HG03060 (cell line): ENCODE measurements around the gene ABL2.

Source experiments
- ATAC-seq: cut with Tn5 transposase; IDR thresholded peaks from one replicate; pipeline ENCODE4 v1.9.1; 2021; ENCODE audit warnings: low read depth, moderate number of reproducible peaks; ENCODE audit not compliant: unreplicated experiment

ABL2 gene

DNA sequence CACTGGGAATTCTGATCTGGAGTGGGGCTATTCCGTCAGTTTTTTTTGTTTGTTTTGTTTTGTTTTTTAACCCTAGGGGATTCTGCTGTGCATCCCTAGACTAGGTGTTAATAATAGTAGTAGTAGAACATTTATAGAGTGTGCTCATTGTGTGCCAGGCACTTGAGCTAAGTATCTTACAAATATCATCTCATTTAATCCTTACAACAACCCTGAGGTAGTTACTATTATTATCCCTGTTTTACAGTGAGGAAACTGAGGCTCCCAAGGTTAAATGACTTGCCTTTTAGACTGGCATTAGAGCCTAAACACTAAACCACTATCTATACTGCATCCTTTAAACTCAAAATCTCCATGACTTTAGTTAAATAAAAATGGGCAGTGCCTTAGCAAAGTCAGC, 125.5 kb downstream of the ABL2 start:
- ATAC-seq, result no peak

DNA sequence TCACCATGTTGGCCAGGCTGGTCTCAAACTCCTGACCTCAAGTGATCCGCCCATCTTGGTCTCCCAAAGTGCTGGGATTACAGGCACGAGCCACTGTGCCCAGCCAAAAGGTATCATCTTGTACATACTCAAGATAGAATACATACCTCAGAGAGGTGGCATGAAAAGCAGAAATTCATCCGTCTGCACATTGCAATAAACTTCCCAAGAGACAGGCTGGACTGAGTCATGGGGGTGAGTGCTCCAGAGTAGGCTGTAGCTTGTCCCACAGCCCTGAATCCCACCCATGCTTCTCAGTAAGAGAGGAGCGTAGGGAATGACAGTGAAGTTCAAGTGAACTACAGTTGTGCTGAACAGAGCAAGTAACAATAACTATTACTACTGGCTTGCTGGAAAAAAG, 127.9 kb downstream of the ABL2 start:
- ATAC-seq, result no peak

DNA sequence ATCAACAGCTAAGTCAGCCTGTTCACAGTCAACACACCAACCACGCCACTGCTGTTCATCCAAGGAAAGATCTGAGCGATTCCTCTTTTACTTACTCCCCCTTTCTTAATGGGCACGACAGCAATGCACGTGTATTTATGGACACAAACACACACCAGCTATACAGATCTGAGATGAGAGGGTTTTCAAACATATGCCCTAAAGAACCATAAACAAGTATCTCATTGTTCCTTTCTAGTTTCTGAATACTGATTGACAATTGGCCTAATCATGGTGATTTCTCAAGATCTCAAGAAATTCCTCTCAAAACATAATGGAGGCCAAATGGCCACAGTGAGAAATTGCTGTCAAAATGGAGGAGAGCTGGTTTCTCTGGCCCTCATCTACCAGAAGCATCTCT, 129.6 kb downstream of the ABL2 start:
- ATAC-seq, result no peak

DNA sequence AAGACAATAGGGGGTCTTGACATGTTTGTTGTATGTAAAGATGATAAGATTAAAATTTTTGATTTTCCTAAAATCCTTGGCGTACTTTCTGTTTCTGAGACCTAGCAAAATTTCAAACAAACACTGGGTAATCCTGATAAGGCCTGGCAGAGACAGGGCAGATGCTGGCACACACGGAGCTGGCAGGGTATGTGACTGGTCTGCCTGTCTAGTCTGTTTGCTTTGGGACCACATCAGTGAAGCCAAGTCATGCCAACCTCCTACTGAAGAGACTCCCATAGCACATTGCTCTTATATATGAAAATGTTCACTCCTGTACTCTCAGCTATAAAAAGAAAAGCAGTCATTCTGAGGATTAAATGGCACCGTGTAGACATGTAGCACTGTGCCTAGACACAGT, 133.6 kb downstream of the ABL2 start:
- no peak for ATAC-seq

DNA sequence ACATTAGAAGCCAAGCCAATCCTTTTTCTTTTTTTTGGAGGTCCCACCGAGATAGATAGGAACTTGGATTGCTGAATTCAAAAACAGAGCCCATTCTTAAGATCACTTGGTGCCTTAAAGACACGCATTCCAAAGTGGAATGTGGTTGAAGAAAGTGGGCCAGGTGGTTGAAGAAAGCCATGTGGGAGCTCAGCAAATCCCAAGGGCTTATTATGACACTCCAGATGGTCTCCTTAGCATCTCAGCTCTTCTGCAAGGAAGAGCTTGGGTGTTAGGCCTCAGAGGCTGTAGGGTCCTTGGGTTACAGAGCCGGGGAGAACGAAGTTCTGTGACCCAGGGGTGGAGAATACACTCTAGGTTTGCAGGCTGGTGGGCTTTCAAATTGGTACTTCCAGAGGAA, 134.1 kb downstream of the ABL2 start:
- no peak for ATAC-seq

DNA sequence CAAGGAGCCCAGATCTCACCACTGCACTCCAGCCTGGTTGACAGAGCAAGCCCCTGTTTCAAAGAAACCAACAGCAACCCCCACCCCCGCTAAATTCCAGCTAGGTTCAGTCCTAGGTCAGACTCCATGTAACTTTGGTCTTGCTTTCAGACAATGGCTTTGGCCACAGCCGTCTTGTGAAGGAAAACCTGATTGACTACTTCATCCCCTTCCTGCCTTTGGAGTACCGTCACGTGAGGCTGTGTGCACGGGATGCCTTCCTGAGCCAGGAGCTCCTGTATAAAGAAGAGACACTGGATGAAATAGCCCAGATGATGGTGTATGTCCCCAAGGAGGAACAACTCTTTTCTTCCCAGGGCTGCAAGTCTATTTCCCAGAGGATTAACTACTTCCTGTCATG, 134.7 kb downstream of the ABL2 start:
- ATAC-seq, result no peak

DNA sequence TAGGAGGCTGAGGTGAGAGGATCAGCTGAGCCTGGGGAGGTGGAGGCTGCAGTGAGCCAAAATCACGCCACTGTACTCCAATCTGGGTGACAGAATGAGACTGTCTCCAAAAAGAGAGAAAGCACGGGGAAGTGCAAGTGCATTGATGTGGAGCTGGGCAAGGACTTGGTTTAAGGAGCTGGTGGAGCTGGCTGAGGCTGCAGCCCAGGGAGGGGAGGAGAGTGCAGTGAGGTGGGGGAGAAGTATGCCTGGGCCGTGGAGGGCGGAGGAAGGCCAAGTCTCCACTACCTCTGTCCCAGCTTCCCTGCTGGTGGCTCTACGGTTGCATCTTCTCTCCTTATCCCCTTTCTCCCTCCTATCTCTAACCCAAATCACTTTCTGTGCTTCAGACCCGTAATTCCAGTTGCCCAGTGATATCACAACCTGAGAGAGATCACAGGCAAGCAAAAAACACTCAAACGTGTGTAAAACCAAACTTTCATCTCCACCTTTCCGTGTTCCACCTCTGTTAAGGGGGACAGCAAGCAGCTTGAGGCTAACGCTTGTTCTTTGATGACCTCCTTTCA, 136.5 kb downstream of the ABL2 start:
- ATAC-seq, result no peak

DNA sequence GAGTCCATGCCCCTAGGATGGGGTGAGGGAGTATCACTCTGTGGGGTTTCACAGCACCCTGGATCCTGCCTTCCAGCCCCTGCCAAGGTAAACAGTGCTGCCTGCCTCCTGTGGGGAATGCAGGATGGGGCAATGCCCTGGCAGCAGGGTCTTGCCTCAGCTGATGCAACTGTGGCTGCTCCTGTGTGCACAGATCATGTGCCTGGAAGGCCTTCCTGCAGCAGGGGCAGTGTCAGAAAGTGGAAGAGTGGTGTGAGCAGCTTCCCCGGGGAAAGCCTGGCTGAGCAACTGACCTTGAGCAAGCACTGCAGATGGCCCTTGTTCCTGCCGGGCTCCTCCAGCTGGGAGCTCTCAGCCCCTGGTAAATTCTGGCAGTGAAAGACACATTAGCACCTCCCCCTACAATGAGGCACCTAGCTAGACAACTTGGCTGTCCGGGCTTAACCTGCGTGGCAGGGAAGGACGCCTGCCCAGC, 137.7 kb downstream of the ABL2 start:
- ATAC-seq, result no peak

DNA sequence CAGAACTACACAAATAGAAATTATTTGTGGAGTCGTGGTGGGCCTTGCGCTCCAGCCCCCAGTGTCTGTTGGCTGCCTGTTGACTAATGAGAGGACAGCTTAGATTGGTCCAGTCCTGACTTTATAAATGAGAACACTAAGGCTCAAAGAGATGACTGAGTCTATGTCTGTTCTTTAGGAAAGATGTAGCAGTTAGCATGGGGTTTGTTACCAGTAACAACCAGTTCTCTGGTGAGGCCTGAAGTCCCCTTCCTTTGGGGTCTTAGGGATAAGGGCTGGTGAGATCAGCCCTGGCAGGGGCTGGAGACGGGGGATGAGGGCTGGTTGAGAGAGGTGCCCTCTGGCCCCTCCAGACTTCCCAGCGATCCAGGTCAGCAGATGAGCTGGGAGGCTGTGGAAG, 138.6 kb downstream of the ABL2 start:
- ATAC-seq, result no peak

DNA sequence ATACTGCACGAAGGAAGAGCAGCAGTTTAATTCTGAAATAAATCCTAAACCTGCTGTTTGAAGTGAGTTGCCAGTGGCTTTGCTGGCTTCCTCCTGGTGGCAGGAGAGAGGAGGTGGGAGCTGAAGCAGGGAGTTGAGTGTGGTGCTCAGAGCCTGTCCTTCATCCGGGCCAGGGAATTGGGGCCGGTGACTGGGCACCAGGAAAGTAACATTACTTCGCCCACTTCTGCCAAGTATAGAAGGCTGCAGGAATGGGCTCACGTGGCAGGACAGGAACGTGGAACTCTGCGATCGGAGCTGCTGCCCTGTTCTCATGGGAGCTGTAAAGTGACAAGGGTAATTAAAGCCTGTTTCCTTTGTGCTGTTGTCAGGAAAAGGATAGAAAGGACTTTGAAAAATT, 139.0 kb downstream of the ABL2 start:
- ATAC-seq, result no peak

DNA sequence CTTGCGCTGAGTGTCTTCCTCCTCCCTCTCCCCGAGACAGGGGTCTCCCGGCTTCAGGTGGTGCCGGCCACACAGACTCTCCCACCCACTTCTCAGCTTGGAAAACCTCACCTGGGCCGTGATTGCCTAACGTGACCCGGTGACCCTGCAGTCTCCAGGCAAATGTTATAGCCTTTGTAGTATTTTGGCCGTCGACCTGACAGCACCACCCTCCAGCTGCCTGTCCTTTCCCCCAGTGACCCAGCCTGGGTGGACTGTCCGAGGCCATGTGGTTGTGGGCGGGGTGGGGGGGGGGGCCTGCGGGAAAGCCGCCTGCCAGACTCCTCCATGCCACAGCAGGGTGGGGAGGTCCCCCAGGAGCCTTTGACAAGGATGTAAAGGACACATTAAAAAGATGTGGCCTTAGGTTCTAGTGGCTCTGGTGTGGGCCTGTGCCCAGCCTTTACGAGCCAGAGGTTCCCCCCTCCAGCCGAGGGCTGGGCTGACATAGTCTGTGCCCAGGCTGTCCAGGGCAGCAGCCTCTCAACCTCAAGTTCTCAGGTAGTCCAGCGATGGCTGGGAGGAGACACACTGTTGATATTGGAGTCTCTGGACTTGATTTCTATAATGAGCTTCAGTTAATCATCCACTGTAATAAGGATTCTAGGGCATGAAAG, 139.5 kb downstream of the ABL2 start:
- ATAC-seq, result no peak

DNA sequence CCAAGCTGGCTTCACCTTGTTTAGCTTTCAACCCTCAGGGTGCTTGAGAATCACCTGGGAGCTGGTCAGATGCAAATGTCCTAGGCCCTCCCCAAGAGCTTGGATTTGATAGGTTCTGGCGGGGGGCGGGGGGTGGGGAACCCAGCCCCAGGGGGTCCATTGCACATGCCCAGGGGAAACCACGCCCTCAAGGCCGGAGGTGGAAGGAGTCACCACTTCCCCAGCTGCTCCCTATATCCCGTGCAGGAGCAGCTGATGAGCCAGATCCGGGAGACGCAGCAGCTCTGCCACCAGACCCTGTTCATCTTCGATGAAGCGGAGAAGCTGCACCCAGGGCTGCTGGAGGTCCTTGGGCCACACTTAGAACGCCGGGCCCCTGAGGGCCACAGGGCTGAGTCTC, 141.8 kb downstream of the ABL2 start:
- no peak for ATAC-seq

DNA sequence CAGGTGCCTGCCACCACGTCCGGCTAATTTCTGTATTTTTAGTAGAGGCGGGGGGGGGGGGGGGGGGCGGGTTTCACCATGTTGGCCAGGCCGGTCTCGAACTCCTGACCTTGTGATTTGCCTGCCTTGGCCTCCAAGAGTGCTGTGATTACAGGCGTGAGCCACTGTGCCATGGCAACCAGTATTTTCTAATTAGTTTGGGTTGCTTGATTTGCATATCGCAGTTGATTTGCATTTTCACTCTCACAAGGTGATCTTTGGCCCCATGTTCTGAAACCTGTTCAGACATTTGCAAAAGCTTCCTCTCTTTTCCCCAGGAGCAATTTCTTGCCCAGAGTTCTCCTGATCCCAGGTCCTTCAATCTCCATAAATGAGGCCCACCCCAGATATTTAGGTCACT, 145.9 kb downstream of the ABL2 start:
- no peak for ATAC-seq

DNA sequence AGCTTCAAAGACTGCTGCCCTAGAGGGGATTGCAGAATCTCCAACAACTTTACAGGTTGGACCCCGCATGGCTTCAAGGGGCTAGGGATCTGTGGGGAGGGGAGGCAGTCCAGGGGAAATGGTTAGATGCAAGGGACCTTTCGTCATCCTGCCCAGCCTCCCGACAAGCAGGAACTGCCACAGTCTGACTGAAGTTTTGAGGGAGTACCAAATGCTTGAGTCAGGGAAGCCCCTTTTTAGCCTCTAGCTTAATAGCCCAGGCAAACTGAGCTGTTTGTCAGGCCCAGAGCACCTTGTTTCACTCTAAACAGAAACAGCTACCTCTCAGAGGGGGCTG, 146.5 kb downstream of the ABL2 start:
- ATAC-seq, result no peak

DNA sequence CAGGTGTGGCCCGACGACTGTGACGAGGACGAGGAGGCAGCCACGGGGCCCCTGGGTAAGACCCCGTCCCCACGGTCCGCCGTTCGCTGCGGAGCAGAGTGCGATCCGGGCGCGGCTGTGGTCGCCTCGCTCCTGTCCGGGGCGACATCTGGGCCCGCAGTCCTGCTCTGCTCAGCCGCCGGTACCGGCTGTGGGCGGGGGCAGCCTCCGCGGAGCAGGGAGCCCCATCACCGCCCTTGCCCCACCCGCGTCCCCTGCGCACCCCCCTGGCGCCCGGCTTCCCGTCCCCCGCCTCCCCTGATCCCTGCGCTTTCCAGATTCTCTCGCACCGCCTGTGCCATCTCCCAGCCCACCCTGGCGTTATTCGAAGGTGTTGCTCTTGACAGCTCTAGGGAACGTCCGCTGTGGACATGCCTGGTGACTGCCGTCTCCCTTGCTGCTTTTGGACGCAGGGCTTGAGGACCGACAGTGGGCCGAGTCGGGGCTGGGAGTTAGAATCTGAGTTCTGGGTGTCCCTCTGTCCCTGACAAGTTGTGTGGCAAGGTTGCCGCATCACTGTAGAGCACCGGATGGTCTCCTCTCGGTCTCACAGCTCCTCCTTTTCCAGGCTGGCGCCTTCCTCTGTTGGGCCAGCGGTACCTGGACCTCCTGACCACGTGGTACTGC, 147.0 kb downstream of the ABL2 start:
- ATAC-seq, result no peak

DNA sequence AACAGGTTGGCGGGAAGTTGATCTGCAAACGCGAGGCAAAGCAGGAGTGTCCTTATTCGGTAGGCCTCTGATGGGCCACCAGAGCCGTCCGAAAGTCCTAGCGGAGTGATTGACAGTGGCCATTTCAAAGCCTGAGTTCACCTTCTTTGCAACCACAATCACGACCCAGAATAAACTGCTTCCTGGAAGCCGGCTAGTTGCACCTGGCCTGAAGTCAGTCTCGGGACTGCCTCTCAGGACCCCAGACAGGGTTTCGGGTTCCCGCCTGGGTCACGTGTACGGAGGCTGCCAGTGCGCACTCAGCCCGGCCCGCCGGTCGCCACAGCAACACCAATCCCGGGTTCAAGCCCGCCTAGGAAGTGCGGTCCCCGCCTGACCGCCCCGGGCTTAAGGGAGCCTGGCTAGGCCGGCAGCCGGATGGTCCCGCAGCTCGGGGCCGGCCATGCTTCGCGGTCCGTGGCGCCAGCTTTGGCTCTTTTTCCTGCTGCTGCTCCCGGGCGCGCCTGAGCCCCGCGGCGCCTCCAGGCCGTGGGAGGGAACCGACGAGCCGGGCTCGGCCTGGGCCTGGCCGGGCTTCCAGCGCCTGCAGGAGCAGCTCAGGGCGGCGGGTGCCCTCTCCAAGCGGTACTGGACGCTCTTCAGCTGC, 147.7 kb downstream of the ABL2 start, which contains the start of gene TOR3A:
TOR3A (plus strand) TSS at position 384 of the 646 bp plus-strand sequence; CDS start at position 443, 59 bp downstream.
- peak; percentile 80 for ATAC-seq

DNA sequence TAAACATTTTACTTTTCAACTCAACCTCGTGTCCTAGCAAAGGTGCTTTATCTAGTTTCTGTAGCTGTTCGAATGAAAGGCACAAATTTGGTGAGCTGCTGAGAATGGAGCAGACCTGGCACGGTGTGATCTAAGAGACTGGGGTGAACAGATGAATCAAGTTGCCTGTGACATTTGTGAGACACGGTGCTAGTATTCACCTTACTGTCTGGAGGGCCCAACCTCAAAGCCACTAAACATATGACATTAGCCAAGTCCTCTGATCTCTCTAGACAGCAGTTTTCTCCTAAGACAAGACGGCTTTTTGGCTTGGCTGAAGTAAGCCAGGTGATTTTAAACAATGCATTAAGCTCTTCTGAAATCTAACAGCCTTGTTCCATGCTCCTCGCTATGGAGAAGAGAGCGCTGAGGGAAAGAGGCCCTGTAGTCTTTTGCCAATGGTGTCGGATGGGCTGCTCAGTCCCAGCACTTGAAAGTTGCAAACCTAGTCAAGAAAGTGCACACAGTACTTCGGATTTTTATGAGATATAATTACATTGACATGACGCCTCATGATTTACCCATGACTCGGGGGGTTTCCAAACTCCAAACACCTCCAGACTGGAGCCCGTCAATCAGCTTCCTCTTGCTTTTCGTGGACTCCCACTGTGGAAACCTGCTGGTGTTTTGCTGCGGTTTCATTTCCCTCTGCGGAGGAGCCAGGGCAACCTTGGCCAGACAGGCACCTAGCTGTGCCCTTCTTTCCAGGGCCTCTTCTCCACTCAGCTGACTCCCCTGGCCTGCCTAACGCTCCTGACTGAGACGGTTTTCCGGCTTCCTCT, 148.4 kb downstream of the ABL2 start:
- ATAC-seq, result peak; percentile 14

DNA sequence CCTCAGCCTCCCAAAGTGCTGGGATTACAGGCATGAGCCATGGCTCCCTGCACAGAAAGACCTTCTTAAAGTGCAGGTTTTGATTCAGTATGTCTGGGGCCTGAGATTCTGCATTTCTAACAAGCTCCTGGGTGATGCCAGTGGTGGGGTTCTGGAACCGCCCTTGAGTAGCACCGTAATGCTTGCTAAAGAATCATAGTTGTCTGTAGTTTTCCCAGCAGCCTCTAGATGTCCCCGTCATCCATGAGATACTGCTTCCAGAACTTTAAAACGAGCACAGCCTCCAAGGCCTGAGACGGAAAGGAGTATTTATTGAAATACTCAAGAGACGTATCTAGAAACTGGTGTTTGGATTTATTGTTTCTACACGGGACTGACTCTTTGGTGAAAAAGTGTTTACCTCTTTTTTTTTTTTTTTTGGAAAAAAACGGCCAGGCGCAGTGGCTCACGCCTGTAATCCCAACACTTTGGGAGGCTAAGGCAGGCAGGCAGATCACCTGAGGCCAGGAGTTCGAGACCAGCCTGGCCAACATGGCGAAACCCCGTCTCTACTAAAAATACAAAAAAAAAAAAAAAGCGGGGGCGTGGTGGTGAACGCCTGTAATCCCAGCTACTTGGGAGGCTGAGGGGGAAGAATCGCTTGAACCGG, 150.2 kb downstream of the ABL2 start:
- ATAC-seq, result no peak

DNA sequence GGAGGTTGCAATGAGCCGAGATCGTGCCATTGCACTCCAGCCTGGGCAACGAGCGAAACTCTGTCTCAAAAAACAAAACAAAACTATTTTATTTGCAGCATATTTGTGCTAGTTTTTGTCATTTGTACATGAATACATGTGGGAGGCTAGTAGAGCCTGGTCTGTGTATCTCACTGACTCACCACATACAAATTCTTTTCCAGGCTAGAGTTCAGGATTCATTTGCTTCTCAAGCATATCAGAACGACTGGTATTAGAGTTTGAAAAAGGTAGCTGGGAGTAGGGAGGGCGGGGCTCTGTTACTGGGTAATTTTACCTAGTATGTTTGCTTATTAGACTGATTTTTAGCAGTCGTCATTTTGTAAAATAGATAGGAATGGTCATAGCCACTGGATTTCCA, 152.1 kb downstream of the ABL2 start:
- no peak for ATAC-seq

DNA sequence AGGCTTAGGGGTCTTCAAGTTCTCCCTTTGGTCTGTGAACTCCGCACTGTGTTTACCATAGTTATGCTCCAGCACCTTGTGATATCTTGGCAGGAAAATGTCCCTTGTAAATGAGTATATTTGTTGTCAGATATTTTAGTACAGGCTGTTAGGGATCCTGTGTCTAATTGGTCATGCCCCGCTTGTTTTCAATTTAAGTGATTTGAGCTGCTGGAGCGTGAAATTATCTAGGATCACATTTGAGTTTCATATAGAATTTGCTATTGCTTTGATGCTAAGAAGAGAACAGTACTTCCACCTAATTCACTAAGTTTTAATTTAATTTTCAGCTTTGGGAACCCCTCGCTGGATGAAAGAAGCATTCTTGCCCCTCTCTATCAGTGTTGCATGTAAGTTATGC, 163.0 kb downstream of the ABL2 start:
- no peak for ATAC-seq
